Right renal pelvis (tissue), 4 donors: ENCODE results near the gene POTEF. TPM values are rescaled to one million over a fixed set of nuclear protein-coding genes. Genes with fewer than 3 reads are reported as not detected.
"Not testable (repeated sequence)": the region's sequence is repeated elsewhere in the genome, so short reads cannot be mapped to it uniquely, and the experiment has no call there.

Experiments used
- DNase-seq, 4 donors: peaks; one replicate each; pipeline ENCODE4 v3.0.0-alpha.2; 2013; ENCODE audit warnings: low read depth in 4 of 4, low spot score in 3 of 4, missing footprints in 1 of 4
- polyA plus RNA-seq, 4 donors: library from polyadenylated mRNA; unstranded; fragments of 120-200 nt; gene quantifications; one replicate each; pipeline ENCODE4 v1.2.1, GENCODE V29; 2013; ENCODE audit not compliant: insufficient read length in 4 of 4

The POTEF gene
- polyA plus RNA-seq, 4 donors: 0.18 TPM; not detected in 3

DNA sequence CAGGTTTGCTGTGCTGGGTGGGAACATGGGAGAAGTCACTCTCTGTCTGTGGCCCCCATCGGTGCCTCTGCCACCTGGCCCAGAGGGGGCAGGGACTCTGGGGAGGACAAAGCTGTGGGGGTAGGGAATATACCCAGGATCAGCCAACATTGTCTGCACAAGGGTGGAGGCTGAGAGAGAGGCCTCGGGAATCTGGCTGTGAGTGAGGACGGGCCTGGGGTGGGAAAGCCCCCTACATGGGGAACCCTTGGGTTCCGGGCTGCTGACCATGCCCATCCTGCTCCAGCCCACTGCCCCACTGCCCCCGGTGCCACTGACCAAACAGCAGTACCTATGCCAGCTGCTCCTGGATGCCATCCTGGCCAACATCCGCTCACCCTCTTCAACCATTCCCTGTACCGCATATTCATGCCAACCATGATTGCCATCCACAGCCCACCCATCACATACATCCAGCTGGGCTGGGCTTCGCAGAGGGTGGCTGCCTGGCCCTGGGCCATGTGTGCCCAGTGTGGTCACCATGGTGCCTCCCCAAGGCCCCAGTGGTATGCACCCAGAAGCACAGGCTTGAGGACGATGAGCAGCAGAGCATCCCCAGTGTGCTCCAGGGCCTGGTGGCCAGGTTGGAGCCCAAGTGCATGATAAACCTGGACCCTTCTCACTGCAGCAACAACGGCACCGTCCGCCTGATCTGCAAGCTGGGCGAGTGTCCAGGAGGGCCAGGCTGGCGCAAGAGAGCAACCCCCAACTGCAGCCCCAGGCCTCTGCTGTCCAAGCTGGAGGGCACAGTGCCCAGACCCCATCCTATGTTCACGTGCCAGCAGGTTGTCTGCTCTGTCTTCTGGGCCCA lies 6.9 kb upstream of the POTEF start:
- DNase-seq: no peak

DNA sequence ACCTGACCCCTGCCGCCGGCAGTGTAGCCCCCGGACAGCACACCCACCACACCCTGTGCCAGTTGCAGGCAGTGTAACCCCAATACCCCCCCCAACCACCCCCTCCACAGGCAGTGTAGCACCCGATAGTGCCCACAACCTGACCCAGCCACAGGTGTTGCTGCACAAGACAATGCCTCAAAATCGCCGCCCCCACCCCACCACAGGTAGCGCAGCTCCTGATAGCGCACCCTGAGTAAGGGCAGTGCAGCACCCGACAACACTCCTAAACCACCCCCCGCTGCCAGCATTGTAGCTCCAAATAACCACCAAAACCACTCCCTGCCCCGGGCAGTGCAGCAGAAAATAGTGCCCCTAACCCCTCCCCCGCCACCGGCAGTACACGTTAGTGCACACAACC lies 558 bp downstream of the POTEF start:
- not testable (repeated sequence) for DNase-seq

DNA sequence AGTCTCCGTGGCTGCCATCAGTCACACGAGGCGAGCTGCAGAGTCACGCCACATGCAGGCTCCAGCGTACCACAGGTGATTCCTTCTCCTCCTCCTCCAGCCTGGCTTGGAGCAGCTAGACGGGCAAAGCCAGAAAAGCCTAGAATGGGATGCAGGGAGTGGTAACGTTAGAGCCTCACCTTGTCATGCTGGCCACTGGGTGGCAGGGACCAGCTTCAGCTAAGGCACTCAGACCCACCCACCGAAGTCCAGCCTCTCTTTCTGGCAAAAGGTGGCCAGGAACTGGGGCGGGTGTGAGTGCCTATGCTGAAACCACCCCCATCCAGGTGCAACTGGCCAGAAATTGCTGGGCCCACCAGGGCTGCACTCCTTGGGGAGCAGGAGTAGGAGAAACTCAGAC lies 1.3 kb downstream of the POTEF start:
- not testable (repeated sequence) for DNase-seq

DNA sequence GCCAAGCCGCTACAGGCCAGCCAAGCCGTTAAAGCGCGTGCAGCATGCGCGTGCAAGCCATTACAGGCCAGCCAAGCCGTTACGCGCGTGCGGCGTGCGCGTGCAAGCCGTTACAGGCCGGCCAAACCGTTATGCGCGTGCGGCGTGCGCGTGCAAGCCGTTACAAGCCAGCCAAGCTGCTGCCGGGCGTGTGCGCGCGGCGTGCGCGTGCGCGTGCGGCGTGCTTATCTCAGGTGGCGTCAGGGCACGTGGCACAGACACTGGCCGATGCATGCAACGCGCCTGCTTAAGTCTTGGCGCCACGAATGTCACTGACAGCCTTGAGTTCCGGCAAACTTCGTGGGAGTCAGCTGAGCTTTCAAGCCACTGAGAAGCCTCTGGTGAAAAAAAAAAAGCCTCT lies 8.1 kb downstream of the POTEF start:
- DNase-seq: not testable (repeated sequence)

- peak in 3 of 4 donors; percentile 3 to 23 (median 6) for DNase-seq
Measured at GRCh38 chr2:130102597-130103363, 26.2 kb downstream of the POTEF start.

DNA sequence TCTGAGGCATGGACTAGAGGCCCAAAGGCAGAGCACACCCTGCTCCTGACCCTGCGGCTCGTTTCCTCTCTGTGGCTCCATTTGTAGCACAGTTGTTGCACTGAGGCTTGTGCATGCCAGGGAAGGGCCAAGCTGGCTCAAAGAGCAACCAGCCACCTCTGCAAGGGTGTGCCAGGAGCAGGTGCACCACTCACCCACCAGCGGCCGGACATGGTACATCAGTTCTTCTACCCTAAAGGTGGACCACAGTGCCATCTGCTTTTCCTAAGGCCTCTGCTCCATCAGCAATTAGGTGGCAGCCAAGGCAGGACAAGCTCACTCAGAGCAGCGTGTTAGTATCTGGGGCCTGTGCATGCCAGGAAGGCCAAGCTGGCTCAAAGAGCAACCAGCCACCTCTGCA lies 66.4 kb downstream of the POTEF start:
- not testable (repeated sequence) for DNase-seq

DNA sequence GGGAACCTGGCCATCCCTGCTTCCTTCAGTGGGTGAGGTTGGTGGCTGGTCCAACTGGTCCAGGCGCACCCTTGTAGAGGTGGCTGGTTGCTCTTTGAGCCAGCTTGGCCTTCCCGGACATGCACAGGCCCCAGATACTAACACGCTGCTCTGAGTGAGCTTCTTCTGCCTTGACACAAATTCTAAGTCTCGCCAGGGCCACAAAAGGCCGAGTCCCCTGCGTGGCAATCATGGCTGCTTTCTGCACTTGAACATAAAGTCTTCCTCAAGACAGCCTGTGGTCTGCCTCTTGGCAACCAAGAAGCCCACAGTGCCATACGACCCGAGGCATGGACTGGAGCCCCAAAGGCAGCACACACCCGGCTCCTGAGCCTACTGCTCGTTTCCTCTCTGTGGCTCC lies 69.0 kb downstream of the POTEF start:
- DNase-seq: not testable (repeated sequence)

GRCh38 chr2:130056336-130056735 lies 72.7 kb downstream of the POTEF start:
- not testable (repeated sequence) for DNase-seq

DNA sequence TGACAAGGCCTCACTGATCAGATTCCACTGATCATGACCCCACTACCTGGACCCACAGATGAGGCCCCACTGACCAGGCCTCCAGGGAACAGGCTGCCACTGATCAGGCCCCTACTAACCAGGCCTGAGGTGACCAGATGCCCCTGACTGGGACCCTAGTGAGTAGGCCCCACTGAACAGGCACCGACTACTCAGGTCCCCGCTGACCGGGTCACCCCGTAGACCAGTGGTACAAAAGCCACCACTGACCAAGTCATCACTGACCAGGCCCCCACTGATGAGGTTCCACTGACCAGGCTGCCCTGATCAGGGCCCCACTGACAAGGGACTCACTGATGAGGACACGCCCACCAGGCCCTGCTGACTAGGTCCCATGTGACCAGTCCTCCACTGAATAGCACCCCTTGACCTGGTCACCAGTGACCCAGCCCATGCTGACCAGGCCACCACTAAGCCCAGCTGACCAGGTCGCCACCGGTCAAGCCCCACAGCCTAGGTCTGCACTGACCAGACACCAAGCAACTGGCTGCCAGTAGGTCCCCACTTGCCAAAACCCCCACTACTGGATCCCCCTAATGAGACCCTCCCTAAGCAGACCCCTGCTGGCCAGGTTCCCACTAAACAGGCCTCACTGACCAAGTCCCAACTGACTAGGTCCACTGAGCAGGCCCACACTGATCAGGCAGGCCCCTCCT lies 75.7 kb downstream of the POTEF start:
- DNase-seq: not testable (repeated sequence)

GRCh38 chr2:130052376-130052775 lies 76.6 kb downstream of the POTEF start:
- DNase-seq: not testable (repeated sequence)

GRCh38 chr2:130048422-130048821 lies 80.6 kb downstream of the POTEF start:
- DNase-seq: not testable (repeated sequence)

GRCh38 chr2:130038265-130038603 lies 90.8 kb downstream of the POTEF start:
- DNase-seq: not testable (repeated sequence)

DNA sequence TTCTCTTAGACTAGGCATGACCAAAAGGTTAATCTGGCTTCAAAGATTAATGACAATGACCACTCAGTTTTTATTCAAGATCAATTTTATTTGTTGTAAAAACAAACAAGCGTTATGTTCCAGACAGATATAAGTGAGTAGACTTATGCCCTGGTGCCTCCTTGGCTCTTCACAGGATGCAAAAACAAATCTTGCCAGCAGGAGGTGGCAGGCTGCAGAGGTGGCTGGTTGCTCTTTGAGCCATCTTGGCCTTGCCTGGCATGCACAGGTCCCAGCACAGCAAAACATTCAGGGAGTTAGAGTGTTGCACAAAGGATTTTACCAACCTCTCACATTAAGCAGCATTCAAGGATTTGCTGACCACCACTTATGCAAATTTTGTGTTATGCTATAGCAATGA lies 103.1 kb downstream of the POTEF start:
- DNase-seq: not testable (repeated sequence)

Other genes starting within 250 kb of the POTEF start
- gene RAB6C, start 149.6 kb downstream of the POTEF start, polyA plus RNA-seq: 1 to 10 TPM in 2 of 4 donors, under 1 TPM in 2; 0.58 to 1.7 (median 0.96) TPM
- gene CCDC74B, start 15.9 kb upstream of the POTEF start, polyA plus RNA-seq: 10 to 100 TPM; 10.8 to 15.1 (median 13.5) TPM
- gene SMPD4, start 52.4 kb upstream of the POTEF start, polyA plus RNA-seq: 10 to 100 TPM; 55.7 to 72.9 (median 64.4) TPM
- gene MZT2B, start 53.0 kb upstream of the POTEF start, polyA plus RNA-seq: 100 to 1,000 TPM in 3 of 4 donors, 10 to 100 TPM in 1; 79.5 to 179 (median 106) TPM
- gene TUBA3E, start 69.2 kb upstream of the POTEF start, polyA plus RNA-seq: under 1 TPM in 3 of 4 donors, not detected in 1; 0.04 to 0.21 (median 0.13) TPM
- 10 to 100 TPM; 36.4 to 44.2 (median 37.8) TPM for gene IMP4, start 213.7 kb upstream of the POTEF start, polyA plus RNA-seq
- gene PTPN18, start 226.8 kb upstream of the POTEF start, polyA plus RNA-seq: 10 to 100 TPM; 25.9 to 37.9 (median 30.2) TPM